ENCODE data around the gene CXCR5.

CXCR5 gene

DNA sequence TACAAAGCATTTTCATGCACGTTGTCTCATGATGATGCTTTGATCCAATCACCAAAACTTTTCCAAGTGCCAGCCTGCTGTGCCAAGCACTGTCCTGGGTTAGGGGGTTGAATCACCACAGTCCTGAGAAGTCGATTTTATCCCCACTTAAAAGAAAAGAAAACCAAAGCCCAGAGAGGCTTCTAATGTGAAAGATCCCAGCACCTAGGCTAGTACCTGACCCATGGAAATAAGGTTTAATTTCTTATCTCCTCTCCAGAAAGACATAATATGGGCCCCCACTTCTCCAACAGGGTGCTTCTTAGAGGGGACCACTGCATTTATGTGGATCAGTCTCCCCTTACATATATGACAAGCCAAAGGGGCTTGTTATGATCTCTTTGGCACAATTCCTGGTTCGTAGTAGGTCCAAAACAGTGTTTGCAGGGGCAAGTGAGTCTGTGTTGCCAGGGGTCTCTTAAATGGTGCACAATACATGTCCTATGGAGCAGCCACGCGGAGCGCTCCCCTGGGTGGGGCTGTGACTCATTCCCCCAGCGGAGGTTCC is 43.9 kb downstream of the CXCR5 start:
- DNase-seq (ENCODE audit: low spot score): no peak

DNA sequence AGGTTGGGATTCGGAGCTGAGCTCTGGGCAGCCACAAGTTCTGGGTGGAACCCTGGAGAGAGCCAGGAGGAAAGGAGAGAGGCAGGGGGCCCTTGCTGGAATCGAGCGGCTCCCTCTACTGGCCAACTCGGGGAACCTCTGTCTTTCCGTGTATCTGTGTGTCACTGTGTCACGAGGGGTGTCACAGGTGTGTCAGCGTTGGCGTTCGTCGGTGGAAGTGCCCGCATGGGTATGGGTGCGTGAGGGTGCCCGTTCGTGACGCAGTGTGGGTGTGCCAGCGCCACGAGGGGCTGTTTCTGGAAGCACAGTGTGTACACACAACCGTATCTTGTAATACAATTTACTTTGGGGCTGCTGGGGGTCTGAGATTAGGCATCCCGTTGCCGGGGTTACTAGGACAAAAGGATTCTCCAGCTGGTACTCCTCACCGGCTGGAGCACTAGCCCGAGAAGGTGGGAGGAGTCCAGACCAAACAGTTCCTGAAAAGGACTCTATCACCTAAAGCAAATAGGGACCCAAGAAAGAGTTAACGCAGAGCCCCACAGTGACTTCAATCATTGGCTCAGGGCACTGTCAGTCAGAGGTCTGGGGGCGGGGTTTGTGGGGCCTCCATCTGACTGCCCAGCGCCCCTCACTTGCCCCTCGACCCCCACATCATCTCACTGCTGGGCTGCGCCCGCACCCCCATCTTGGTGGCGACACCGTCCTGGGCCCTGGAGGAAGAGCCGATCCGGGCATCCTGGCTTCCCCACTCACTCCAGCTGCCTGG is 44.6 kb downstream of the CXCR5 start:
- DNase-seq (ENCODE audit: low spot score): peak; percentile 93

DNA sequence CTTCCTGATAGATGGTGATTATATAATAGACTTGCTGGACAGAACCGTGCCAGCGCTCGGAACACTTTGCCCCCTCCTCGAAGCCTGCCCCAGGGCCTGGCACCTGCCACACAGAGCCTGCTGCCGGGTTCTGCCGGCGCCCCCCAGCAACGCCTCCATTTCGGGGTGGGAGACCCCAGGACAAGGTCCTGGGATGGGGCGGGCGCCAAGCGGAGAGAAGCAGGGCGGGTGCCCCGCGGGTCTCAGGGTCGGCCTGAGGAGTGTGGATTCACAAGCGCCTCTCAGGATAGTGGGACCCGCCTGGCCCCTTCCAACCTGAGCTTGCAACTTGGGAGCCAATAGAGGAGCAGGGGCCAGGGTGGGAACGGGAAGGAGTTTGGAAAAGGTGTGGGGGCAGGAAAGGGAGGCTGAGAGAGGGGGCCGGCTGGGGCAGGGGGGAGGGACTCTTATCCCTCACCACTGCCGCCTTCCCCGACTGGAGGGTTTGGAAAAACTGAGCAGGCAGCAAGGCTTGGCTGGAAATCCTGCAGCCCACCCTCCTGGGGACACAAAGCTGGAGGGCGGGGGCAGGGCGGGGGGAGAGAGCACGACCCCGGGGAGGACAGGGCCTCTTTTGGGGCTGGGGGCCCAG is 45.3 kb downstream of the CXCR5 start:
- no peak for DNase-seq (ENCODE audit: low spot score)

DNA sequence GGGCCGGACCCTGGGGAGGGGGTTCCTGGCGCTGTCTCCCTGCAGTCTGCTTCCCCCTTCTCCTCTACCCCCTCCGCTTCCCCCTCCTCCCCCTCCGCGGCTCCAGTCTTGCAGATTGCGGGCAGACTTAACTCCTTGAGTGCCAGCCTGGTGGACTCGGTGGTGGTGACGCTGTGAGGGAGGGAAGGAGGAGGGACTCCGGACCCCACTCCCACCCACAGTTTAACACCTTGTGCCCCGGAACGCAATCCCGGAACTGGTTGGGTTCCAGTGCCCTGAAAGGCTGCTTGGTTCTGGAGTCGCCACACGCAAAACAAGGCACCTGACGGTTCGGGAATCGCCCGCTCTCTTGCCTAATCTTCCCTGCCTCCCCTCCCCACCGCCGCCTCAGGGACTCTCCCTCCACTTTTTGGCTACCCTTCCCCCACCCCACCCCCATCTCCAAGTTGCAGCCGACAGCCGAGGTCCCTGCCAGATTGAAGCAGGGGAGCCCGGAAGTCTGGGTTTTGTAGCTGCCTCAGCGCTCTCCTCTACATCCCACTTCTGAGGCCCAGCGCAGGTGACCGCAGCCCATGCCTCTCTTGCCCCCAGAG is 45.9 kb downstream of the CXCR5 start:
- no peak for DNase-seq (ENCODE audit: low spot score)

DNA sequence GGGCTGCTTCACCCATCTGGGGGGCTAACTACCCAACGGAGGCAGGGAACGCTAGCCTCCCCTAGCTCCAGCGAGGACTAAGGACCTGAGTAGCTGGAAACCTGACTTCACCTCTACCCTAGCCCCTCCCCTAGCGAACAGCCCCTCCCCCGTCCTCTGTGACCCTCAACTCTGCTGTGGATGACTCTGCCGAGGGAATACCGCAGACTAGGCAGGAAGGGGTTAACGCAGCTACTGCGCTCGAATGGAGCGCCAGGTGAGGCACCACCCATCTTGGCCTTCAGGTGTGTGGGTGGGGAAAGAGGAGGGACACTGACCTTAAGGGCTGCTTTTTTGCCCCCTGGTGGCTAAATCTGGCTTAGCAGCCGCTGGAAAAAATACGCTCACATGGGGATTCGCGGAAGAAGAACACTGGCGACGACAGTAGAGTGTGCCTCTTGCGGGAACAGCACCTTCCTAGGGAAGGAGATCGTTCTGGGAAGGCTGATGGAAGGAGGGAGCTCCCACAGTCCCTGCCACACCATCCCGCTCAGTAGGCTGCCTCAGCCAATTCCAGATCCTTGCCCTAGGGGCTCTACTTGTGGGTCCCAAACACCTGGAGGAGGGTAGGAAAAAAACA is 46.5 kb downstream of the CXCR5 start:
- no peak for DNase-seq (ENCODE audit: low spot score)

DNA sequence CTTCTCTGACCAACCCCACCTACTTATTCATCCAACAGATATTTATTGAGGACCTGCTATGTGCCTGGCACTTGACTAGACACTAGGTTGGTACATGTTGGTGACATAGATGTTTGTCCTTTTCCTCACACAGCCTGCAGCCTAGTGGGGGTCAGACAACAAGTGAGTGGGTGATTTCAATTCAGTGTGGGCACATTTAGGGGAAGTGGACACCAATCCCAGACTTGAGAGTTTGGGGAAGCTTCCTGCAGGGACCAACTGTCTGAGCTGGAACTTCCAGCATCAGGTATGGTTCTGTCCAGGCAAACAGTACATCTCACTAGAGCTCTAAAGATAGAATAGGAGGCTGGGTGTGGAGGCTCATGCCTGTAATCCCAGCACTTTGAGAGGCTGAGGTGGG is 47.9 kb downstream of the CXCR5 start:
- DNase-seq (ENCODE audit: low spot score): no peak

DNA sequence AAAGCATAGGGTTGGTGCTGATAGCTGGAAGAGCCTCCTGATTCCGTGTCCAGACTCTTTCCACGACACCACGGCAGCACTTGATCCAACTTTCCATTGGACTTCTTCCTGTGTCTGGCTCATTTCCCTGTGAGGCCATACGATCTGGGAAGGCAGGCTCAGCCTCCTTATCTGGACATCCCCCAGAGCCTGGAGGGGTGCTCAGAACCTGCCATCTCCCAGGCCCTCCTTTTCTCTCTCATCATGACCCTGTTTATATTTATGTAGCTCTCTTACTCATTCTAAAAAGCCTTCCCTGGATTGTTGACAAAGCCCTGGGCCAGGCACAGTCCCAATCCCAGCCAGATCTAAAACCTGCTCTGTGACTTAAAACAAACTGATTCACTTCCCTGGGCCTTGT is 49.8 kb downstream of the CXCR5 start:
- no peak for DNase-seq (ENCODE audit: low spot score)

DNA sequence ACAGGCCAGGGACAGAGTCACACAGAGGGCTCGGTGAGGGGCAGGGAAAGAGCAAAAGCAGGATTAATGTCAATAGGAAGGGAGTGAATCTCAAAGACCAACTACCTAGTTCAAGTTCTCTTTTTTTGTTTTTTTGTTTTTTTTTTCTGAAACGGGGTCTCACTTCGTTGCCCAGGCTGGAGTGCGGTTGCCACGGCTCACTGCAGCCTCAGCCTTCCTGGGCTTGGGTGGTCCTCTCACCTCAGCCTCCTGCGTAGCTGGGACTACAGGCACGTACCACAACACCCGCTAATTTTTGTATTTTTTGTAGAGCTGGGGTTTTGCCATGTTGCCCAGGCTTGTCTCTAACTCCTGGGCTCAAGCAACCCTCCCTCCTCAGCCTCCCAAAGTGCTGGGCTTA is 51.7 kb downstream of the CXCR5 start:
- DNase-seq (ENCODE audit: low spot score): no peak

DNA sequence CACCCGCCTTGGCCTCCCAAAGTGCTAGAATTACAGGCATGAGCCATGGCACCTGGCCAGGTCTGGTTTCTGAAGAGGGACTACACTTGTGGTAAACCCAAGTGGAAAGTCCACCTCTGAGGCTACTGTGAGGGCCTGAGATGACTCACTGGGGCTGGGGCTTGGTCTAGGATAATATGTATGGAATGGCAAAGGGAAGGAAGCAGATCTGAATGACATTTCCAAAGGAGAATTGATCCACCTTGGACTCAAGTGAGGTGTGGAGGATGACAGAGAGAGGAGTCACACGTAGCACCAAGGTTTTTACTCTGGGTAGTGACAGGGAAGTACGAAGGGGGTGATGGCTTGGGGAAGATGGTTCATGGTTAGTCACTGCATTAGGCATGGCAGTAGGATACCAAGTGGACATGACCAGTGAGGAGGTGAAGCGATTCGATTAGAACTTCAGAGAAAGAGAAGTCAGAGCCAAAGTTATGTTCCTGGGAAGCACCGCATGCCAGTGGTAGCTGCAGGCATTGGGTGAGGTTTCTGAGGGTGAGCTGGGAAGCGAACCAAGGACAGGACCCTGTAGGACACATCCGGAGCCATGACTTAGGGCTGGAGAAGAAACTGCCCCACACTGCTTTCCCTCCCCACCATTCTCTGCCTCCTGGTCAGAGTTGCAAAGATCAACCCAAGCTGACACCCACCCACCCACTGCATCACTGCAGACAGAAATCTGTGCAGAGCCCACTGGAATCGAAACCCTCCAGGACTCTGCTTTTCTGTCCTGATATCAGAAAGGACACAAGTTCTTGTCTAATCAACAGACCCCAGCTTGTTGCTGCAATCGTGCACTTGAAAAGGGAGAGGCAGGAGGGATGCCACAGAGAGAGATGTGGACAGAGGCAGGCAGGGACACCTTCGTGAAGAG is 55.1 kb downstream of the CXCR5 start:
- DNase-seq (ENCODE audit: low spot score): no peak

DNA sequence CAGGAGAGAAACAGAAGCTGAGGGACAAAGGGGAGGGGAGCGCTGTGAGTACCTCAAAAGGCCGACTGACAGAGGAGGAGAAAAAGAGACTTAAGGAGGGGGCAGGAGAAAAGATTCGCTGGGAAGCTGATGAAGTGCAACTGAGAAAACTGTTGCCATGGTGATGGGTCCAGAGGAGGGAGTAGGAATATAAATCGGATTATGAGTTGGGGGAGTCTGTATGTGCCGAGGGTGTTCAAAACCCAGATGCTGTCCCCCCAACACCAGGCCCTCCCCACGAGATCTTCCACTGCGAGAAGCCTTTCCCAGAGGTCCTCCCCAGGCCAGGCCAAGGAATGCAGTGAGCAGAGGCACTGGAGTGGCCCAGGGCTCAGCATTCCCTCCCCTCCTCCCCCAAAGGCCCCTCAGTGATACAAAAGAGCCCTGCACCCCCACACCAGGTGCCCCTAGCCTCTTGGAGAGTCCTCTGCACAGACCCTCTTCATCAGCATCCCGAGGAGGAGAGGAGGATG is 55.8 kb downstream of the CXCR5 start:
- no peak for DNase-seq (ENCODE audit: low spot score)

DNA sequence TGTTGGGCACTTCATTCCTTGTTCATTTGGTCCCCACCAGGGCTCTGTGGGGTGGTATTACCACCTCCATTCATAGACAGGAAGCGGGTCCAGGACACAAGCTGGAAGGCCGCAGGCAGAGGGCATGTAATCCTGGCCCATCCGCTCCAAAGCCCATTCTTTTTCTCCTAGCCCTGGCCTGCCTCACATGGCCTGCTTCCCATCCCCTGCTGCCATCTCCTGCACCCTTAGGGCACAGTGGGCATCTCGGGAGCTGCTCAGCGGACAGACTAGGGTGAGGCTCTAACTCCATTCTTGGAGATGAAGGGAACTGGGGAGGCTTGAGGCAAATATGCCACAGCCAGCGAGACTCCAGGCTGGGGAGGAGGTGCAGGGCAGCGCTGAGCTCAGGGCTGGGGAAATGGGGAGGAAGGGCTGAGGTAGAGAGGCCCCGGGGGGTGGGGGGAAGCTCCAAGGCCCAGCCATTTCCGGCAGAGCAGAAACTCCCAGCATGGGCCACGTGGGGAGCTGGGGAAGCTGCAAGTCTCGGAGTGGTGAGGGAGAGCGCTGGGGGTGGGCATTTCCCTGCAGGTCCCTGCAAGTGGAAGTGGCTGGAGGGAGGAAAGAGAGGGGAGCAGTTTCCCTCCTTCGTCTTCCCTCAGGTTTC is 56.4 kb downstream of the CXCR5 start:
- DNase-seq (ENCODE audit: low spot score): no peak

DNA sequence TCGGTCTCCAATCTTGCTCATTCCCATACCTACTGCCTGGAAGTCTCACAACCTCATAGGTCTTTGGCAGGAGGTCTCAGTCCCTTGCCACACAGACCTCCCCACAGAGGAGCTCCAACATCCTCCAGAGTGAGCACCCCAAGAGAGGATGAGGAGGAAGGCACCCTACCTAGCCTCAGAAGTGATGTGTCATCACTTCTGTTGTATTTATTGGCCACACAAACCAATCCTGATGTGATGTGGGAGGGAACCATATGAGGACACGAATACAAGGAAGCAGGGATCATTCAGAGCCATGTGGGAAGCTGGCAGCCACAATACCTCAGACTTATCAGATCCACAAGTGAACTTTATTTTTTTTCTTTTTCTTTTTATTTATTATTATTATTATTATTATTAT is 63.4 kb downstream of the CXCR5 start:
- DNase-seq (ENCODE audit: low spot score): no peak

All from HuH-7 (cell line).